22Rv1 (cell line): ENCODE measurements around the gene FSD2.

Experiments
- ZFX ChIP-seq: fragments of 450-650 bp; IDR thresholded peaks from 2 replicates; pipeline ENCODE4 v1.6.1; 2017; ENCODE audit warnings: antibody characterized with exemption, borderline replicate concordance
- TF ChIP-seq, protein P1 (sequence below): fragments of 450-650 bp; IDR thresholded peaks from 2 replicates; pipeline ENCODE4 v1.5.1; 2017; ENCODE audit warnings: mild to moderate bottlenecking

GRCh38 chr15:82710926-82711490, 94.9 kb downstream of the FSD2 start:
- TF ChIP-seq, protein P1, sequence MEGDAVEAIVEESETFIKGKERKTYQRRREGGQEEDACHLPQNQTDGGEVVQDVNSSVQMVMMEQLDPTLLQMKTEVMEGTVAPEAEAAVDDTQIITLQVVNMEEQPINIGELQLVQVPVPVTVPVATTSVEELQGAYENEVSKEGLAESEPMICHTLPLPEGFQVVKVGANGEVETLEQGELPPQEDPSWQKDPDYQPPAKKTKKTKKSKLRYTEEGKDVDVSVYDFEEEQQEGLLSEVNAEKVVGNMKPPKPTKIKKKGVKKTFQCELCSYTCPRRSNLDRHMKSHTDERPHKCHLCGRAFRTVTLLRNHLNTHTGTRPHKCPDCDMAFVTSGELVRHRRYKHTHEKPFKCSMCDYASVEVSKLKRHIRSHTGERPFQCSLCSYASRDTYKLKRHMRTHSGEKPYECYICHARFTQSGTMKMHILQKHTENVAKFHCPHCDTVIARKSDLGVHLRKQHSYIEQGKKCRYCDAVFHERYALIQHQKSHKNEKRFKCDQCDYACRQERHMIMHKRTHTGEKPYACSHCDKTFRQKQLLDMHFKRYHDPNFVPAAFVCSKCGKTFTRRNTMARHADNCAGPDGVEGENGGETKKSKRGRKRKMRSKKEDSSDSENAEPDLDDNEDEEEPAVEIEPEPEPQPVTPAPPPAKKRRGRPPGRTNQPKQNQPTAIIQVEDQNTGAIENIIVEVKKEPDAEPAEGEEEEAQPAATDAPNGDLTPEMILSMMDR = no peak
- no peak for TF ChIP-seq ZFX
